ENCODE measurements around the gene LAMTOR1.
"Not testable (repeated sequence)": the region's sequence is repeated elsewhere in the genome, so short reads cannot be mapped to it uniquely, and the experiment has no call there.

Gene LAMTOR1

DNA sequence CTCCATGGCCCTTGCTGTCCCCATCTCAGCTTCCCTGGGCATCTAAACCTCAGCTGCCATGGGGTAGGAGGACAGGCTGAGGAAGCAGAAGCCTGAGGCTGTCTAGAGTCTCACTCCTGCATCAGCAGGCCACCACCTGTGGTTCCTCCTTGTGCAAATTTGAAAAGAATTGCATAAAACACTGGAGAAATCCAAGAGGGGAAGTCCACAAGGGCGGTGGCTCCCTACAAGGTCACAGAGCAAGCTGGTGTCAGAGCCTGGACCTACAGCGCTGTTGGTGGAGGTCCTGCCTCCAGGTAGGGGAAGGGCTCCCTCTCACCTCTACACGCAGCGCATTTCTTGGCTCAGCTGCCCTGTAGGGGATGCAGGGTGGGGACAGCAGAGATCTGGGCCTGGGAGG lies 32.4 kb upstream of the LAMTOR1 start, which contains the start of gene FOLR3:
TSS of gene FOLR3 (plus strand) at position 253 of the 400 bp plus-strand sequence. CDS start 228 bp downstream, outside the sequence.
- H2BK12ac ChIP-seq (ENCODE audit: low read length); H4K12ac ChIP-seq (ENCODE audit: low read depth, low read length); H4K91ac ChIP-seq (ENCODE audit: low read depth, low read length); H3K36me3 ChIP-seq (ENCODE audit: control insufficient read depth in 1 of 2, insufficient read depth in 2 of 2, low read length in 2 of 2); H3K79me1 ChIP-seq (ENCODE audit: low read length); H3K4me2 ChIP-seq (ENCODE audit: low read length); H2BK5ac ChIP-seq (ENCODE audit: low read depth, low read length, poor library complexity); H3K4ac ChIP-seq (ENCODE audit: low read depth, low read length); DNase-seq; H3K14ac ChIP-seq (ENCODE audit: low read length); H3K4me3 ChIP-seq (ENCODE audit: low read depth, low read length); H2BK120ac ChIP-seq (ENCODE audit: insufficient read depth, low read length, poor library complexity); H3K4me1 ChIP-seq (ENCODE audit: control insufficient read depth in 1 of 2, insufficient read depth in 2 of 2, low read length in 2 of 2); H3K79me2 ChIP-seq (ENCODE audit: control insufficient read depth, insufficient read depth, low read length, poor library complexity); H3K27me3 ChIP-seq (ENCODE audit: insufficient read depth, low read length); H3K18ac ChIP-seq (ENCODE audit: low read length); H3K9ac ChIP-seq (ENCODE audit: low read length); H3K9me3 ChIP-seq (ENCODE audit: insufficient read depth, low read depth, low read length); H4K8ac ChIP-seq (ENCODE audit: low read depth, low read length); H3K23ac ChIP-seq (ENCODE audit: low read length); H2AFZ ChIP-seq (ENCODE audit: insufficient read depth, low read length, poor library complexity); H3K27ac ChIP-seq (ENCODE audit: low read depth, low read length); H2AK5ac ChIP-seq (ENCODE audit: low read length): not testable (repeated sequence)
- no CpG with 5 or more reads among the region's 4 CpGs for WGBS (ENCODE audit: extremely low coverage, insufficient coverage, insufficient read length)

DNA sequence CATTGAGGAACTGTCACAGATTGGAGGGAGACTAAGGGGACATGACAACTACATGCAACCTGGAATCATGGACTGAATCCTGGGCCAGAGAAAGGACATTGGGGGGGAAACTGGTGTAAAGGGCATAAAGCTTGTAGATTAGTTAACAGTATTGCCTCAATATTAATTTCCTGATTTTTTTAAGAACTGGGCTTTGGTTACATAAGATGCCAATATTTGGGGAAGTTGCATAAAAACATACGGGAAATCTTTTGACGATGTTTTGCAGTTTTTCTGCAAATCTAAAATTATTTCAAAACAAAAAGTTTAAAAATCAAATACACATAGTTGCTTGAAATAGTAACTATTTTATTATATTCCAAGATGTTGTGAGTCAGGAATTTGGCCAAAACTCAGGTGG lies 29.5 kb upstream of the LAMTOR1 start:
- no peak overlapping the region for H2AK5ac ChIP-seq (ENCODE audit: low read length)
- WGBS (ENCODE audit: extremely low coverage, insufficient coverage, insufficient read length), result no CpG with 5 or more reads among the region's 2 CpGs

DNA sequence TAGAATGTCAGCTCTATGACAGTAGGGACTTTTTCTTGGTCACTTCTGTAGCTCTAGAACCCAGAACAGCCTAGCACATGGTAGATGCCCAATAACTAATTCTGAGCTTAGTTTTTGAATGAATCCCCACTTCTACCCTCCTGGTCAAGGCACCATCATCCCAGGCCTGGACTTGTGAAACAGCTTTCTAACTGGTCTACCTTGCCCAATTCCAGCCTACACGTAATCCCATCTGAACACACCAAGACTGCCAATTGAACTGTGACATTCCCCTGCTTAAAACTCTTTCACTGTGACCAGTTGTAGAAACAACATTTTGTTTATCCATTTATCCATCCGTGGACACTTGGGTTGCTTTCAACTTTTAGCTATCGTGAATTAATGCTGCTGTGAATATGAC lies 26.3 kb upstream of the LAMTOR1 start:
- no peak overlapping the region for H3K4me3 ChIP-seq (ENCODE audit: low read depth, low read length)
- H3K18ac ChIP-seq (ENCODE audit: low read length), result no peak overlapping the region
- H2AFZ ChIP-seq (ENCODE audit: insufficient read depth, low read length, poor library complexity), result no peak overlapping the region
- no peak overlapping the region for H3K4ac ChIP-seq (ENCODE audit: low read depth, low read length)
- no peak overlapping the region for H3K4me2 ChIP-seq (ENCODE audit: low read length)
- H4K8ac ChIP-seq (ENCODE audit: low read depth, low read length), result no peak overlapping the region
- H4K12ac ChIP-seq (ENCODE audit: low read depth, low read length), result no peak overlapping the region
- no peak overlapping the region for H2BK5ac ChIP-seq (ENCODE audit: low read depth, low read length, poor library complexity)
- H3K9me3 ChIP-seq (ENCODE audit: insufficient read depth, low read depth, low read length), result peaks cover 6% of the 10 kb centered on the region
- no peak overlapping the region for H4K91ac ChIP-seq (ENCODE audit: low read depth, low read length)
- no peak overlapping the region for H3K9ac ChIP-seq (ENCODE audit: low read length)
- H3K23ac ChIP-seq (ENCODE audit: low read length), result no peak overlapping the region
- no CpG with 5 or more reads among the region's 3 CpGs for WGBS (ENCODE audit: extremely low coverage, insufficient coverage, insufficient read length)
- no peak overlapping the region for H2BK12ac ChIP-seq (ENCODE audit: low read length)
- no peak overlapping the region for H2BK120ac ChIP-seq (ENCODE audit: insufficient read depth, low read length, poor library complexity)
- H3K4me1 ChIP-seq (ENCODE audit: control insufficient read depth in 1 of 2, insufficient read depth in 2 of 2, low read length in 2 of 2), result no peaks in the 10 kb centered on the region
- H3K27me3 ChIP-seq (ENCODE audit: insufficient read depth, low read length), result no peaks in the 10 kb centered on the region
- H3K79me2 ChIP-seq (ENCODE audit: control insufficient read depth, insufficient read depth, low read length, poor library complexity), result no peaks in the 10 kb centered on the region
- H3K27ac ChIP-seq (ENCODE audit: low read depth, low read length), result no peak overlapping the region
- H2AK5ac ChIP-seq (ENCODE audit: low read length), result no peak overlapping the region
- H3K36me3 ChIP-seq (ENCODE audit: control insufficient read depth in 1 of 2, insufficient read depth in 2 of 2, low read length in 2 of 2), result no peaks in the 10 kb centered on the region
- H3K79me1 ChIP-seq (ENCODE audit: low read length), result no peaks in the 10 kb centered on the region
- DNase-seq, result no peak
- no peak overlapping the region for H3K14ac ChIP-seq (ENCODE audit: low read length)

More for the DNA sequence above, 29.5 kb upstream of the LAMTOR1 start:
- H3K4me2 ChIP-seq (ENCODE audit: low read length), result no peak overlapping the region
- H3K9me3 ChIP-seq (ENCODE audit: insufficient read depth, low read depth, low read length), result peaks cover 8% of the 10 kb centered on the region
- H3K79me2 ChIP-seq (ENCODE audit: control insufficient read depth, insufficient read depth, low read length, poor library complexity), result no peaks in the 10 kb centered on the region
- H2AFZ ChIP-seq (ENCODE audit: insufficient read depth, low read length, poor library complexity), result no peak overlapping the region
- no peak overlapping the region for H2BK12ac ChIP-seq (ENCODE audit: low read length)
- no peak overlapping the region for H3K27ac ChIP-seq (ENCODE audit: low read depth, low read length)
- no peak overlapping the region for H2BK5ac ChIP-seq (ENCODE audit: low read depth, low read length, poor library complexity)
- no peaks in the 10 kb centered on the region for H3K27me3 ChIP-seq (ENCODE audit: insufficient read depth, low read length)
- no peaks in the 10 kb centered on the region for H3K4me1 ChIP-seq (ENCODE audit: control insufficient read depth in 1 of 2, insufficient read depth in 2 of 2, low read length in 2 of 2)
- H3K79me1 ChIP-seq (ENCODE audit: low read length), result no peaks in the 10 kb centered on the region
- DNase-seq, result no peak
- H4K12ac ChIP-seq (ENCODE audit: low read depth, low read length), result no peak overlapping the region
- no peak overlapping the region for H3K4ac ChIP-seq (ENCODE audit: low read depth, low read length)
- no peak overlapping the region for H4K8ac ChIP-seq (ENCODE audit: low read depth, low read length)
- H3K36me3 ChIP-seq (ENCODE audit: control insufficient read depth in 1 of 2, insufficient read depth in 2 of 2, low read length in 2 of 2), result no peaks in the 10 kb centered on the region
- H3K14ac ChIP-seq (ENCODE audit: low read length), result no peak overlapping the region
- H3K4me3 ChIP-seq (ENCODE audit: low read depth, low read length), result no peak overlapping the region
- no peak overlapping the region for H3K9ac ChIP-seq (ENCODE audit: low read length)
- H2BK120ac ChIP-seq (ENCODE audit: insufficient read depth, low read length, poor library complexity), result no peak overlapping the region
- no peak overlapping the region for H4K91ac ChIP-seq (ENCODE audit: low read depth, low read length)
- H3K18ac ChIP-seq (ENCODE audit: low read length), result no peak overlapping the region
- H3K23ac ChIP-seq (ENCODE audit: low read length), result no peak overlapping the region

DNA sequence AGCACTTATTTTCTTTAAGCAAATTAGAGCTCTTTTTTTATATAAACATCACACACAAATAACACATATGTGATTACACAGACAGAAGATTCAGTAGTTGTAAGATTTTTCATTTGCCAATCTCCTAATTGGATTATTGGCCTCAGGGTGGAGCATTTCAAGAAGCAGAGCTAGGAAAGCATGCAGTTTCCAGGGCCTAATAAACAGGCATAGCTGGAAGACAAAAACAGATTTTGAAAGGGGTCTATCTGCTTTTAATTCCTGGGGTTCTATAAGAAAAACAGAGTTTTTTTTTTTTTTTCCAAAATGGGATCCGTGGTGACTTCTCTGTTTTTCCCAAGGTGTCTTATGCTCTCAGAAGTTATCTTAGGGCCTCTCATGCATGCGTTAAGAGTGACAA lies 24.8 kb upstream of the LAMTOR1 start:
- no peak overlapping the region for H3K4ac ChIP-seq (ENCODE audit: low read depth, low read length)
- H4K8ac ChIP-seq (ENCODE audit: low read depth, low read length), result no peak overlapping the region
- H2BK5ac ChIP-seq (ENCODE audit: low read depth, low read length, poor library complexity), result no peak overlapping the region
- H3K27me3 ChIP-seq (ENCODE audit: insufficient read depth, low read length), result no peaks in the 10 kb centered on the region
- H3K9ac ChIP-seq (ENCODE audit: low read length), result no peak overlapping the region
- peaks cover 11% of the 10 kb centered on the region for H3K9me3 ChIP-seq (ENCODE audit: insufficient read depth, low read depth, low read length)
- H3K23ac ChIP-seq (ENCODE audit: low read length), result no peak overlapping the region
- no peak overlapping the region for H4K12ac ChIP-seq (ENCODE audit: low read depth, low read length)
- H3K18ac ChIP-seq (ENCODE audit: low read length), result no peak overlapping the region
- H4K91ac ChIP-seq (ENCODE audit: low read depth, low read length), result no peak overlapping the region
- no peak overlapping the region for H2AFZ ChIP-seq (ENCODE audit: insufficient read depth, low read length, poor library complexity)
- H3K14ac ChIP-seq (ENCODE audit: low read length), result no peak overlapping the region
- no peak overlapping the region for H2BK120ac ChIP-seq (ENCODE audit: insufficient read depth, low read length, poor library complexity)
- no peaks in the 10 kb centered on the region for H3K36me3 ChIP-seq (ENCODE audit: control insufficient read depth in 1 of 2, insufficient read depth in 2 of 2, low read length in 2 of 2)
- H3K4me3 ChIP-seq (ENCODE audit: low read depth, low read length), result no peak overlapping the region
- no peak overlapping the region for H3K4me2 ChIP-seq (ENCODE audit: low read length)
- WGBS (ENCODE audit: extremely low coverage, insufficient coverage, insufficient read length), result no CpG with 5 or more reads among the region's 2 CpGs
- no peak for DNase-seq
- H3K4me1 ChIP-seq (ENCODE audit: control insufficient read depth in 1 of 2, insufficient read depth in 2 of 2, low read length in 2 of 2), result peaks cover 0 to 2% of the 10 kb centered on the region in 2 experiments
- H3K79me1 ChIP-seq (ENCODE audit: low read length), result no peaks in the 10 kb centered on the region
- no peak overlapping the region for H2AK5ac ChIP-seq (ENCODE audit: low read length)
- H3K79me2 ChIP-seq (ENCODE audit: control insufficient read depth, insufficient read depth, low read length, poor library complexity), result no peaks in the 10 kb centered on the region
- H3K27ac ChIP-seq (ENCODE audit: low read depth, low read length), result no peak overlapping the region
- H2BK12ac ChIP-seq (ENCODE audit: low read length), result no peak overlapping the region

Measured in trophoblast cell (in vitro differentiated cells and primary cell).